Osteoblast (primary cell): ENCODE results near the gene TRIP6. TPM values are rescaled to one million over a fixed set of nuclear protein-coding genes. Genes with fewer than 3 reads are reported as not detected.

Experiments used
- DNase-seq: peaks from one replicate; pipeline ENCODE4 v3.0.0; 2011; ENCODE audit warnings: low spot score, mixed read lengths; ENCODE audit not compliant: insufficient read length; ENCODE audit errors: missing footprints
- H2AFZ ChIP-seq: 2 replicates; pipeline ENCODE4 v1.6.0; 2011; ENCODE audit warnings: mild to moderate bottlenecking, low read length
- H3K27ac ChIP-seq: 2 replicates; pipeline ENCODE4 v1.5.1; 2011; ENCODE audit warnings: mild to moderate bottlenecking, low read depth, low read length, moderate library complexity
- H3K27me3 ChIP-seq: 2 replicates; pipeline ENCODE4 v1.6.0; 2012; ENCODE audit warnings: mild to moderate bottlenecking, control low read depth, inconsistent platforms, low read length, moderate library complexity; ENCODE audit not compliant: insufficient read depth
- H3K36me3 ChIP-seq: 2 replicates; pipeline ENCODE4 v1.5.1; 2011; ENCODE audit warnings: mild to moderate bottlenecking, low read length, control low read depth, moderate library complexity; ENCODE audit not compliant: insufficient read depth
- H3K4me1 ChIP-seq: 2 replicates; pipeline ENCODE4 v1.5.1; 2011; ENCODE audit warnings: mild to moderate bottlenecking, low read length, control low read depth, moderate library complexity; ENCODE audit not compliant: insufficient read depth
- H3K4me2 ChIP-seq: 2 replicates; pipeline ENCODE4 v1.6.0; 2011; ENCODE audit warnings: mild to moderate bottlenecking, low read length; ENCODE audit not compliant: insufficient read depth
- H3K4me3 ChIP-seq: fragments of 200-600 bp; sonication (generic); 3 replicates; pipeline ENCODE4 v1.5.1; 2012; ENCODE audit warnings: mild to moderate bottlenecking, low read length, inconsistent platforms; ENCODE audit not compliant: insufficient read depth
- H3K79me2 ChIP-seq: 2 replicates; pipeline ENCODE4 v1.6.0; 2012; ENCODE audit warnings: mild to moderate bottlenecking, low read length, control low read depth, inconsistent platforms; ENCODE audit not compliant: insufficient read depth
- H3K9me3 ChIP-seq: 2 replicates; pipeline ENCODE4 v1.5.1; 2011; ENCODE audit warnings: low read depth, low read length, control low read depth
- H4K20me1 ChIP-seq: 2 replicates; pipeline ENCODE4 v1.6.0; 2012; ENCODE audit warnings: mild to moderate bottlenecking, low read length, control low read depth; ENCODE audit not compliant: insufficient read depth
- total RNA-seq: library from RNA; depleted of rRNA; stranded (reverse); fragments of >200 nt; gene quantifications from 2 replicates; pipeline ENCODE4 v1.2.3, GENCODE V29; 2012
- TF ChIP-seq, protein P1 (sequence below): IDR thresholded peaks from 2 replicates; pipeline ENCODE4 v1.5.1; 2011; ENCODE audit warnings: mild to moderate bottlenecking, low read depth, low read length, moderate library complexity; ENCODE audit errors: extremely low read depth

Gene TRIP6
- total RNA-seq, 1 donor = 115 TPM

DNA sequence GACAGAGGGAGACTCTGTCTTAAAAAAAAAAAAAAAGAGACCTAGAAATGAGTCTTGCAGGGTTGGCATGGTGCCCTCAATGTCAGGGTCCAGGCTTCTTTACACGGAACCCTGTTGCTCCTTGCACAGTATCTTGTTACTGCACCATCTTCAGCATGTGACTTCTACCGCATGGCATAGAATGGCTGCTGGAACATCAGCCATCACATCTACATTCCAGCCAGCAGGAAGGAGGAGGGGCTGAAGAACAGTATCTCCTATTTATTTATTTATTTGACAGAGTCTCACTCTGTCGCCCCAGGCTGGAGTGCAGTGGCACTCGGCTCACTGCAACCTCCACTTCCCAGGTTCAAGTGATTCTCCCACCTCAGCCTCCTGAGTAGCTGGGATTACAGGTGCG is 32.2 kb downstream of the TRIP6 start:
- Histone ChIP-seq H3K4me3 (no peak overlapping the region), H3K4me1 (no peaks in the 10 kb centered on the region), H3K79me2 (no peaks in the 10 kb centered on the region), H2AFZ (no peak overlapping the region), H3K27me3 (peaks cover 33% of the 10 kb centered on the region), H3K36me3 (no peaks in the 10 kb centered on the region), H3K9me3 (no peaks in the 10 kb centered on the region), H3K4me2 (no peak overlapping the region), H4K20me1 (peaks cover 5% of the 10 kb centered on the region), H3K27ac (no peak overlapping the region)
- no peak for DNase-seq
- TF ChIP-seq, protein P1, sequence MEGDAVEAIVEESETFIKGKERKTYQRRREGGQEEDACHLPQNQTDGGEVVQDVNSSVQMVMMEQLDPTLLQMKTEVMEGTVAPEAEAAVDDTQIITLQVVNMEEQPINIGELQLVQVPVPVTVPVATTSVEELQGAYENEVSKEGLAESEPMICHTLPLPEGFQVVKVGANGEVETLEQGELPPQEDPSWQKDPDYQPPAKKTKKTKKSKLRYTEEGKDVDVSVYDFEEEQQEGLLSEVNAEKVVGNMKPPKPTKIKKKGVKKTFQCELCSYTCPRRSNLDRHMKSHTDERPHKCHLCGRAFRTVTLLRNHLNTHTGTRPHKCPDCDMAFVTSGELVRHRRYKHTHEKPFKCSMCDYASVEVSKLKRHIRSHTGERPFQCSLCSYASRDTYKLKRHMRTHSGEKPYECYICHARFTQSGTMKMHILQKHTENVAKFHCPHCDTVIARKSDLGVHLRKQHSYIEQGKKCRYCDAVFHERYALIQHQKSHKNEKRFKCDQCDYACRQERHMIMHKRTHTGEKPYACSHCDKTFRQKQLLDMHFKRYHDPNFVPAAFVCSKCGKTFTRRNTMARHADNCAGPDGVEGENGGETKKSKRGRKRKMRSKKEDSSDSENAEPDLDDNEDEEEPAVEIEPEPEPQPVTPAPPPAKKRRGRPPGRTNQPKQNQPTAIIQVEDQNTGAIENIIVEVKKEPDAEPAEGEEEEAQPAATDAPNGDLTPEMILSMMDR = no peak

GRCh38 chr7:100900978-100901377 is 33.8 kb downstream of the TRIP6 start:
- no peaks in the 10 kb centered on the region for H3K9me3 ChIP-seq
- peaks cover 4% of the 10 kb centered on the region for H4K20me1 ChIP-seq
- H3K4me1 ChIP-seq = no peaks in the 10 kb centered on the region
- TF ChIP-seq, protein P1 = no peak
- H3K27me3 ChIP-seq = peaks cover 19% of the 10 kb centered on the region
- no peak overlapping the region for H2AFZ ChIP-seq
- H3K27ac ChIP-seq = no peak overlapping the region
- no peaks in the 10 kb centered on the region for H3K79me2 ChIP-seq
- no peak overlapping the region for H3K4me2 ChIP-seq
- no peak overlapping the region for H3K4me3 ChIP-seq
- DNase-seq = no peak
- H3K36me3 ChIP-seq = no peaks in the 10 kb centered on the region

DNA sequence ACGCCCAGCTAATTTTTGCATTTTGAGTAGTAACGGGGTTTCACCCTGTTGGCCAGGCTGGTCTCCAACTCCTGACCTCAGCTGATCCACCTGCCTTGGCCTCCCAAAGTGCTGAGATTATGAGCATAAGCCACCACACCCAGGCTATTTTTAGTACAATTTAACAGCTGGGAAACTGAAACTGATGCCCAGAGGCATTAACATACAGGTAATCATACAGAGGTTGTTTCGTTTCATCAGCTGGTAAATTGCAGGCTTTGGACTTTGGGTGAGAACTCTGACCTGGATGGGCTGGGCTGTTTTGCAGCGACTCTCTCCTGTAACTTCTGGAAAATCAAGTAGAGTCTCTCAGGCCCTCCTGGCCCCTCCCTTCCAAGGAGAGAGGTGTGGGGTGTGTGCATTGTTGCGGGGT is 34.7 kb downstream of the TRIP6 start:
- no peak overlapping the region for H3K4me2 ChIP-seq
- H3K27me3 ChIP-seq = peaks cover 11% of the 10 kb centered on the region
- DNase-seq = peak; percentile 47
- TF ChIP-seq, protein P1 = no peak
- H3K36me3 ChIP-seq = no peaks in the 10 kb centered on the region
- no peak overlapping the region for H2AFZ ChIP-seq
- H3K27ac ChIP-seq = no peak overlapping the region
- no peaks in the 10 kb centered on the region for H3K79me2 ChIP-seq
- H3K9me3 ChIP-seq = peaks cover 2% of the 10 kb centered on the region
- H3K4me1 ChIP-seq = no peaks in the 10 kb centered on the region
- H3K4me3 ChIP-seq = no peak overlapping the region
- no peaks in the 10 kb centered on the region for H4K20me1 ChIP-seq

DNA sequence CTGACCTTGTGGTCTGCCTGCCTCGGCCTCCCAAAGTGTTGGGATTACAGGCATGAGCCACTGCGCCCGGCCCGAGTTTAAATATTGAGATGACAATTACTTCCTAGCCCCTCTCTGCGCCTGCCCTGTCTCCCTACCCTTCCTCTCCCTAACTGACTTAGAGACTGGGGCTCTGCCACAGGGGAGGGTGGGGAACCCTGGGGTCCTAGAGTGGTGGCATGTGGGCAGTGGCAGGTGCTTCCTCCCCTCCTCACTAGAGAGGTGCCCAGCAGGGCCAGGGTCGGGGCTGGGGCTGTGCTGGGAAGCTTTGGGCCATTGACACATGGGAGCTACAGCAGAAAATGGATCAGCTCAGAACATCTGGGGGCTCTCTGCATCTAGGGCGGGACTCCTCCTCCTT is 35.5 kb downstream of the TRIP6 start:
- no peak overlapping the region for H3K27ac ChIP-seq
- H3K36me3 ChIP-seq = no peaks in the 10 kb centered on the region
- no peak overlapping the region for H3K4me2 ChIP-seq
- no peaks in the 10 kb centered on the region for H4K20me1 ChIP-seq
- H3K4me1 ChIP-seq = no peaks in the 10 kb centered on the region
- no peak overlapping the region for H3K4me3 ChIP-seq
- H2AFZ ChIP-seq = no peak overlapping the region
- peaks cover 7% of the 10 kb centered on the region for H3K27me3 ChIP-seq
- TF ChIP-seq, protein P1 = no peak
- peak; percentile 15 for DNase-seq
- peaks cover 2% of the 10 kb centered on the region for H3K9me3 ChIP-seq
- H3K79me2 ChIP-seq = no peaks in the 10 kb centered on the region
